A549 (cell line): ENCODE results near the gene KYNU.

Experiments used
- EP300 ChIP-seq, 2 experiments: fragments of >200 bp; sonication (Bioruptor Twin); formaldehyde crosslinking; IDR thresholded peaks; 2 replicates in 1 of 2; 3 replicates in 1 of 2; pipeline ENCODE4 v1.6.1; 2016 to 2017
- FOSL2 ChIP-seq, 2 experiments: fragments of 450-650 bp in 1 of 2; fragments of >200 bp in 1 of 2; sonication (Bioruptor Twin) in 1 of 2; formaldehyde crosslinking; IDR thresholded peaks; 2 replicates each; pipeline versions ENCODE4 v1.5.0 to v1.6.1; 2016 to 2020; ENCODE audit warnings: mild to moderate bottlenecking in 1 of 2, moderate library complexity in 1 of 2
- HDAC2 ChIP-seq: fragments of 200-600 bp; sonication (generic); IDR thresholded peaks from 2 replicates; pipeline ENCODE4 v1.6.1; 2016
- HOXB5 ChIP-seq: fragments of 250-450 bp; sonication (Bioruptor Pico); IDR thresholded peaks from 2 replicates; pipeline ENCODE4 v1.5.0; 2020; ENCODE audit warnings: mild to moderate bottlenecking, moderate library complexity
- MYC ChIP-seq: IDR thresholded peaks from 2 replicates; pipeline ENCODE4 v1.6.1; 2012; ENCODE audit warnings: mild to moderate bottlenecking, inconsistent platforms, low read length, improper control_type of control experiment, borderline replicate concordance
- NR3C1 ChIP-seq: fragments of >200 bp; sonication (Bioruptor Twin); formaldehyde crosslinking; IDR thresholded peaks from 3 replicates; pipeline ENCODE4 v1.6.1; 2017
- POLR2A ChIP-seq: IDR thresholded peaks from 2 replicates; pipeline ENCODE4 v1.6.1; 2012; ENCODE audit warnings: mild to moderate bottlenecking, low read length
- RFX5 ChIP-seq: fragments of 450-650 bp; IDR thresholded peaks from 2 replicates; pipeline ENCODE4 v1.7.1; 2014; ENCODE audit warnings: antibody characterized with exemption, mild to moderate bottlenecking, moderate library complexity
- ZC3H11A ChIP-seq: fragments of 450-650 bp; IDR thresholded peaks from 2 replicates; pipeline ENCODE4 v1.6.1; 2014; ENCODE audit warnings: antibody characterized with exemption, mild to moderate bottlenecking
- TF ChIP-seq, protein P1 (sequence below): fragments of >200 bp; sonication (Bioruptor Twin); formaldehyde crosslinking; IDR thresholded peaks from 3 replicates; pipeline ENCODE4 v1.5.1; 2016
- TF ChIP-seq, protein P2 (sequence below): fragments of 450-650 bp; IDR thresholded peaks from 2 replicates; pipeline ENCODE4 v1.6.1; 2014; ENCODE audit warnings: antibody characterized with exemption

DNA sequence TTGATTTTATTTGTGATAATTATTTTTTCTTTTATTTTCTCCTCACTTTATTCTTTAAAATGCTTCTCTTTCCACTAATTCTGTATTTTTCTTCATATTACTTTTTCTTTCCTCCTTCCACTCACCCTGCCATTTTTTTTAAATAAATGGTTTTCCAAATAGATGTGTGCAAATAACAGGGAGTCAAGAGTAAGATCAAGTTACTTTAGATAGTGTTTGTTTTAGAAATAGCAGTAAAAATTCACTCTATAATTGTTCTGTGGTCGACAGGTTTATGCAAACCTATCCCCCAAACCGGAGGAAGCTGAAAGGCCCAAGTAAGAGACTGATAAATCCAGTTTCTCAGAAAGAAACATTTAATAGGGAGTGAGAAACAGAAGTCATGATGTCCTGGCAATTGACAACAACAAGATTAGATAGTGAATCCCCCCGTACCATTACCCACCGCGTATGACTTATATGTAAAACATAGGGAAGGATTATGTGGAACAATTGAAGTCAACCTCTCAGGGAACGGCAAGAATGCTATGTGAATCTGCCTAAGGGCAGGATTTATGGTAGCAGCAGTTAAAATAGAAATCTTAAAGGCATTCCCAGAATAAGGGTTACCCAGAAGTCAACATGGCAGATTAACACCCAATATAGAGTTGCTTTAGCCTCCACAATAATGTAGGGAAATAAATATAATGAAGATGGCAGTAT is 75.5 kb downstream of the KYNU start:
- TF ChIP-seq, protein P1, sequence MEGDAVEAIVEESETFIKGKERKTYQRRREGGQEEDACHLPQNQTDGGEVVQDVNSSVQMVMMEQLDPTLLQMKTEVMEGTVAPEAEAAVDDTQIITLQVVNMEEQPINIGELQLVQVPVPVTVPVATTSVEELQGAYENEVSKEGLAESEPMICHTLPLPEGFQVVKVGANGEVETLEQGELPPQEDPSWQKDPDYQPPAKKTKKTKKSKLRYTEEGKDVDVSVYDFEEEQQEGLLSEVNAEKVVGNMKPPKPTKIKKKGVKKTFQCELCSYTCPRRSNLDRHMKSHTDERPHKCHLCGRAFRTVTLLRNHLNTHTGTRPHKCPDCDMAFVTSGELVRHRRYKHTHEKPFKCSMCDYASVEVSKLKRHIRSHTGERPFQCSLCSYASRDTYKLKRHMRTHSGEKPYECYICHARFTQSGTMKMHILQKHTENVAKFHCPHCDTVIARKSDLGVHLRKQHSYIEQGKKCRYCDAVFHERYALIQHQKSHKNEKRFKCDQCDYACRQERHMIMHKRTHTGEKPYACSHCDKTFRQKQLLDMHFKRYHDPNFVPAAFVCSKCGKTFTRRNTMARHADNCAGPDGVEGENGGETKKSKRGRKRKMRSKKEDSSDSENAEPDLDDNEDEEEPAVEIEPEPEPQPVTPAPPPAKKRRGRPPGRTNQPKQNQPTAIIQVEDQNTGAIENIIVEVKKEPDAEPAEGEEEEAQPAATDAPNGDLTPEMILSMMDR = no peak
- no peak for TF ChIP-seq MYC
- no peak for TF ChIP-seq RFX5
- TF ChIP-seq HOXB5 (CRISPR knock-in tag) = no peak
- TF ChIP-seq FOSL2 (IDR thresholded peaks at IDR 0.05) = no peak
- no peak for TF ChIP-seq FOSL2 (CRISPR knock-in tag; IDR thresholded peaks at IDR 0.05)
- TF ChIP-seq EP300 (IDR thresholded peaks at IDR 0.05) = no peak
- no peak for TF ChIP-seq POLR2A
- TF ChIP-seq NR3C1 = no peak
- TF ChIP-seq, protein P2, sequence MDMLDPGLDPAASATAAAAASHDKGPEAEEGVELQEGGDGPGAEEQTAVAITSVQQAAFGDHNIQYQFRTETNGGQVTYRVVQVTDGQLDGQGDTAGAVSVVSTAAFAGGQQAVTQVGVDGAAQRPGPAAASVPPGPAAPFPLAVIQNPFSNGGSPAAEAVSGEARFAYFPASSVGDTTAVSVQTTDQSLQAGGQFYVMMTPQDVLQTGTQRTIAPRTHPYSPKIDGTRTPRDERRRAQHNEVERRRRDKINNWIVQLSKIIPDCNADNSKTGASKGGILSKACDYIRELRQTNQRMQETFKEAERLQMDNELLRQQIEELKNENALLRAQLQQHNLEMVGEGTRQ = no peak
- TF ChIP-seq ZC3H11A = no peak
- no peak for TF ChIP-seq HDAC2
